NCI-H1436 treated with DMSO at 0.1 percent for 48 hours (cell line): Measurements from ENCODE around the gene RALGPS1.

Source experiments
- DNase-seq: peaks from one replicate; lab custom pipeline; 2025; lab: John Stamatoyannopoulos, UW

RALGPS1 gene

GRCh38 chr9:127205952-127206351, 291.4 kb downstream of the RALGPS1 start:
- no peak for DNase-seq

- no peak for DNase-seq
Measured at GRCh38 chr9:127206666-127207065, 292.1 kb downstream of the RALGPS1 start.

GRCh38 chr9:127207734-127208410, 293.3 kb downstream of the RALGPS1 start:
- DNase-seq: no peak

- no peak for DNase-seq
Measured at GRCh38 chr9:127208416-127208815, 293.8 kb downstream of the RALGPS1 start.

- no peak for DNase-seq
Measured at GRCh38 chr9:127209220-127209619, 294.6 kb downstream of the RALGPS1 start.

- DNase-seq: no peak
Measured at GRCh38 chr9:127209948-127210640, 295.5 kb downstream of the RALGPS1 start.

- DNase-seq: no peak
Measured at GRCh38 chr9:127210851-127211730, 296.5 kb downstream of the RALGPS1 start.

- DNase-seq: no peak
Measured at GRCh38 chr9:127211983-127212382, 297.4 kb downstream of the RALGPS1 start.

GRCh38 chr9:127212453-127212852, 297.9 kb downstream of the RALGPS1 start:
- DNase-seq: no peak

- DNase-seq: no peak
Measured at GRCh38 chr9:127213859-127214258, 299.3 kb downstream of the RALGPS1 start.

- no peak for DNase-seq
Measured at GRCh38 chr9:127214421-127215267, 300.1 kb downstream of the RALGPS1 start.

- no peak for DNase-seq
Measured at GRCh38 chr9:127215268-127216209, 301.0 kb downstream of the RALGPS1 start.

- DNase-seq: no peak
Measured at GRCh38 chr9:127216210-127216887, 301.8 kb downstream of the RALGPS1 start.

GRCh38 chr9:127216888-127217217, 302.3 kb downstream of the RALGPS1 start:
- DNase-seq: no peak

GRCh38 chr9:127218818-127219217, 304.2 kb downstream of the RALGPS1 start:
- DNase-seq: no peak

GRCh38 chr9:127219520-127219919, 304.9 kb downstream of the RALGPS1 start:
- DNase-seq: no peak

GRCh38 chr9:127221695-127222094, 307.1 kb downstream of the RALGPS1 start:
- DNase-seq: no peak

GRCh38 chr9:127222388-127223095, 308.0 kb downstream of the RALGPS1 start:
- DNase-seq: no peak

GRCh38 chr9:127223266-127223665, 308.7 kb downstream of the RALGPS1 start:
- DNase-seq: no peak

GRCh38 chr9:127223810-127224177, 309.2 kb downstream of the RALGPS1 start:
- DNase-seq: no peak
